A673 (cell line): Measurements from ENCODE around the gene AMDHD1. TPM values are rescaled to one million over a fixed set of nuclear protein-coding genes. Genes with fewer than 3 reads are reported as not detected.

Experiments
- BruUV-seq: library from RNA; stranded (reverse); fragments of 400-500 nt; replicated peaks from 2 replicates; lab custom pipeline; 2021; lab: Mats Ljungman, UMichigan
- CTCF ChIA-PET: fragments of 300-600 bp; sonication (Branson Sonifier 250); formaldehyde crosslinking; loops from one replicate; lab custom pipeline; 2022; ENCODE audit warnings: antibody characterized with exemption; lab: Charles Lee
- POLR2A ChIA-PET: fragments of 300-600 bp; sonication (Branson Sonifier 250); formaldehyde crosslinking; loops from one replicate; lab custom pipeline; 2022; ENCODE audit warnings: antibody characterized with exemption; ENCODE audit not compliant: low non-redundant PET; lab: Charles Lee
- DNase-seq: peaks from one replicate; pipeline ENCODE4 v3.0.0-alpha.2; 2015; ENCODE audit warnings: low spot score
- H3K27ac ChIP-seq: fragments of 200-600 bp; sonication (generic); 2 replicates; pipeline ENCODE4 v1.5.1; 2016; ENCODE audit warnings: mixed run types, low read depth, mild to moderate bottlenecking, mixed read lengths, antibody characterized with exemption, low read length; ENCODE audit not compliant: poor library complexity, severe bottlenecking
- H3K27me3 ChIP-seq: fragments of 200-600 bp; sonication (generic); replicated peaks from 2 replicates; pipeline ENCODE4 v1.6.1; 2017; ENCODE audit warnings: mixed run types, low read depth, mild to moderate bottlenecking, mixed read lengths, antibody characterized with exemption, low read length; ENCODE audit not compliant: insufficient read depth, poor library complexity
- H3K36me3 ChIP-seq: fragments of 200-600 bp; sonication (generic); 2 replicates; pipeline ENCODE4 v1.6.1; 2016; ENCODE audit warnings: mixed run types, mild to moderate bottlenecking, mixed read lengths, antibody characterized with exemption, low read length; ENCODE audit not compliant: insufficient read depth, poor library complexity, severe bottlenecking
- H3K4me1 ChIP-seq: fragments of 200-600 bp; sonication (generic); 2 replicates; pipeline ENCODE4 v1.6.1; 2017; ENCODE audit warnings: mixed run types, mild to moderate bottlenecking, mixed read lengths, antibody characterized with exemption, low read length; ENCODE audit not compliant: insufficient read depth, poor library complexity, severe bottlenecking
- H3K4me3 ChIP-seq: fragments of 200-600 bp; sonication (generic); 2 replicates; pipeline ENCODE4 v1.5.1; 2016; ENCODE audit warnings: low read depth, mixed run types, mild to moderate bottlenecking, mixed read lengths, low read length; ENCODE audit not compliant: poor library complexity, severe bottlenecking
- H3K9me3 ChIP-seq: fragments of 200-600 bp; sonication (generic); 2 replicates; pipeline ENCODE4 v1.6.1; 2016; ENCODE audit warnings: mixed run types, low read depth, mild to moderate bottlenecking, mixed read lengths, antibody characterized with exemption, low read length; ENCODE audit not compliant: poor library complexity, severe bottlenecking
- CTCF ChIP-seq: fragments of 300-800, 200-600 bp; sonication (generic); conservative IDR thresholded peaks from 2 replicates; pipeline ENCODE4 v1.5.1; 2017; ENCODE audit warnings: low read depth, mild to moderate bottlenecking, antibody characterized with exemption, low read length, moderate library complexity, mixed read lengths
- EZH2 ChIP-seq: fragments of 200-600 bp; sonication (generic); IDR thresholded peaks from 2 replicates; pipeline ENCODE4 v1.6.1; 2017; ENCODE audit warnings: borderline replicate concordance, low read depth, mild to moderate bottlenecking, mixed read lengths, antibody characterized with exemption, low read length; ENCODE audit not compliant: poor library complexity, severe bottlenecking
- intact Hi-C: fragments of 100-400 bp; cut with micrococcal nuclease; formaldehyde crosslinking; loops from one replicate; pipeline ENCODE4 v1.10.0; 2022; ENCODE audit not compliant: unreplicated experiment
- total RNA-seq: library from RNA; stranded (reverse); gene quantifications from 2 replicates; pipeline ENCODE4 v1.2.3, GENCODE V29; 2021

Gene AMDHD1
- total RNA-seq, 1 experiment from 2014 or later: 1.1 TPM

DNA sequence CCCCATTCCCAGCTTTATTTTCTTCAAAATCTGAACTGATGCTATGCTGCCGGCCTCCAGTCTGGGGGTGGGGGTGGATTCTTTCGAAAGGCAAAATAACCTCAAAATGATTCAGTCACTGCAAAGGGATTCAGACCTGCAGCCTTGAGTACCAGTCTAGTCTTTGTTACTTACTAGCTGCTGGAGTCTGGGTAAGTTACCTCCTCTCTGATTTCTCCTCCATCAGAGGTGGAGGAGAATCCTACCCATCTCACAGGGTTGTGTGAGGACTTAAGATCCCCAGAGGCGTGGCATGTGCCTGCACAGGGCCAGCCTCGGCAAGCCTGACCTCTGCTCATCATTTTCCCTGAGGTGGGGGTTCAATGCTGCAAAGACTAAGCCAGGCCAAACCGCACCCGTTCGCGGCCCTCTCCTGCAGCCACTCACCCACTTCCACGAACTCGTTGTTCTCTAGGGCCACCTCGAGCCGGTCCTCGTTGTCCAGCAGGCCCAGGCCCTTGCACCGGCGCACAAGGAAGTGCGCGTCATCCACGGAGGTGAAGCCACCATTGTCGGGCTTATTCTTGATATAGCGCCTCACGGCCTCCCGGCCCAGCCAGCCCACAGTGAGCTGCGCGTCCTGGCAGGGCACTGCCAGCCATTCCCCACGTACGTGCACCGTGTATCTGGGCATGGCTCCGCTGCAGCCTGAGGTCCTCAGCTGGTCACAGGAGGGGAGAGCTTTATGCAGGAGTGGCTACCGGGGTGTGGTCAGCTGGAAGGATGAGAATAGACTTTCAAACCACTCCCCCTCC, 52.3 kb downstream of the AMDHD1 start:
- intact Hi-C loops: no loop called here
- DNase-seq: no peak
- ChIA-PET CTCF (interaction anchor here (0.6 kb wide), 1 partner anchor 77 kb away, joined by 3 read pairs; no protein-coding TSS in a partner anchor), POLR2A (interaction anchor here (0.6 kb wide), 1 partner anchor 202 kb away, joined by 4 read pairs; no protein-coding TSS in a partner anchor)
- no peak overlapping the region for H3K27ac ChIP-seq
- no peaks in the 10 kb centered on the region for H3K9me3 ChIP-seq
- H3K4me3 ChIP-seq: no peak overlapping the region
- no peaks in the 10 kb centered on the region for H3K27me3 ChIP-seq
- BruUV-seq: no TSS peak
- TF ChIP-seq CTCF (no peak), EZH2 (no peak)
- no peaks in the 10 kb centered on the region for H3K4me1 ChIP-seq
- H3K36me3 ChIP-seq: no peaks in the 10 kb centered on the region

DNA sequence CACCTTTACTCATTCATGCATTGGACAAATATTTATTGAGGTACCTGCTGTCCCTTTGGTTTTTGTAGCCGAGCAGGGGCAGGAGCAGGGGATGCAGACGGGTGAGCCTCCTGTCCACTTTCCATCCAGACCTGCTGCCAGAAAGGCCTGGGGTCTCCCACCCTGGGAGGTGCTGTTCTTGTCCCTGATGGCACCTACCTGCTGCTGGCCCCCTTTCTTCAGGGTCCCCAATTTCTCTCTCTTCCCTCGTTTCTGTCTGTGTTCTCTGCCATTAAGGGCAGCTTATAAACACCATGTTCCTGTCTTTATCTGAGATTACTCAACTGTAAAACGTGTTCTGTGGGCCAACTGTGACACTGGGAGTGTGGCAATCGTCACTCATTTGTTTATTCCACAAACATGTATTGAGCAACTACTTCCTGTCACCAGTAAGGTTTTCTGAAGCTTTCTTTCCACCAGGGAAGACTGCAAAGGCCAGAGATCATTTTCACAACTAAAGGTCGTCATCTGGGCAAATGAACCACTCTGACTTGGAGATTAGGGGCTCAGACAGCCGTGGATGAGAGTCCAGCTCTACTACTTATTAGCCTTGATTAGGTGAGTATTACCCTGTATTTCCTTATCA, 53.0 kb downstream of the AMDHD1 start, which contains the start of gene HAL:
Gene HAL (minus strand): TSS at position 311 of the 625 bp plus-strand sequence. CDS start 434 bp downstream, outside the sequence.
- DNase-seq: peak; percentile 26
- no peak within 1 kb of the TSS for H3K4me3 ChIP-seq
- ChIA-PET CTCF (interaction anchor here (0.6 kb wide), 1 partner anchor 78 kb away, joined by 3 read pairs; no protein-coding TSS in a partner anchor), POLR2A (interaction anchor here (0.6 kb wide), 1 partner anchor 203 kb away, joined by 4 read pairs; no protein-coding TSS in a partner anchor)
- H3K27me3 ChIP-seq: no peaks in the 10 kb centered on the region
- no peaks in the 10 kb centered on the region for H3K36me3 ChIP-seq
- H3K27ac ChIP-seq: no peak within 1 kb of the TSS
- H3K4me1 ChIP-seq: no peaks in the 10 kb centered on the region
- no peaks in the 10 kb centered on the region for H3K9me3 ChIP-seq
- BruUV-seq: no TSS peak
- intact Hi-C loops: no loop called here
- TF ChIP-seq EZH2: no peak
- no peak for TF ChIP-seq CTCF

- CTCF ChIA-PET: no interaction called here
Observed at GRCh38 chr12:95997276-95997675, 54.1 kb downstream of the AMDHD1 start.

More at GRCh38 chr12:95997276-95997675, 54.1 kb downstream of the AMDHD1 start:
- no peaks in the 10 kb centered on the region for H3K36me3 ChIP-seq
- BruUV-seq: no TSS peak
- POLR2A ChIA-PET: interaction anchor here (0.7 kb wide), 1 partner anchor 483 kb away, joined by 3 read pairs; no protein-coding TSS in a partner anchor
- no peaks in the 10 kb centered on the region for H3K9me3 ChIP-seq
- no peaks in the 10 kb centered on the region for H3K4me1 ChIP-seq
- no peak overlapping the region for H3K4me3 ChIP-seq
- intact Hi-C loops: no loop called here
- DNase-seq: no peak
- TF ChIP-seq EZH2 (no peak), CTCF (no peak)
- no peaks in the 10 kb centered on the region for H3K27me3 ChIP-seq
- no peak overlapping the region for H3K27ac ChIP-seq
